C4-2B (cell line): ENCODE measurements around the gene KLK13.

ENCODE experiments used
- H3K27ac ChIP-seq: fragments of 450-650 bp; 2 replicates; pipeline ENCODE4 v1.5.1; 2017
- ZFX ChIP-seq: fragments of 450-650 bp; IDR thresholded peaks from 2 replicates; pipeline ENCODE4 v1.6.1; 2017
- TF ChIP-seq, protein P1 (sequence below): fragments of 450-650 bp; conservative IDR thresholded peaks from 2 replicates; pipeline ENCODE4 v1.5.1; 2017; ENCODE audit warnings: mild to moderate bottlenecking

Gene KLK13

DNA sequence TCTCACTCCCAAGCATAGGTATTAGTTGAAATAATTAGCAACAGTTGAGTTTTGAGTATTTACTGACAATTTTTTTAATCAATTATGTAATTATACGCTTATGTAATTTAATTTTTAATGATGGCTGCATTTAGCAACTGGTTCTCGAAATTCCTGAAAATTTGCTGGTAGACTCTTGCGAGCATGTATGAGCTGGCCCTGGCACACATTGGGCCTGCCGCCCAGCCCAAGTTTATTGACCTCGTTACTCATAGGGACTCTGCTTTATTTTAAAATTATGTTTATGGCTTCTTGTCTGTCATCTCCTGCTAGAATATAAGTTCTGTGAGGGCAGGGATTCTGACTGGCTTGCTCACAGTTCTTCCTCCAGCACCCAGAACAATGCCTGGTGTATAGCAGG, 11.1 kb upstream of the KLK13 start:
- H3K27ac ChIP-seq, result no peak overlapping the region
- TF ChIP-seq ZFX, result no peak
- TF ChIP-seq, protein P1, sequence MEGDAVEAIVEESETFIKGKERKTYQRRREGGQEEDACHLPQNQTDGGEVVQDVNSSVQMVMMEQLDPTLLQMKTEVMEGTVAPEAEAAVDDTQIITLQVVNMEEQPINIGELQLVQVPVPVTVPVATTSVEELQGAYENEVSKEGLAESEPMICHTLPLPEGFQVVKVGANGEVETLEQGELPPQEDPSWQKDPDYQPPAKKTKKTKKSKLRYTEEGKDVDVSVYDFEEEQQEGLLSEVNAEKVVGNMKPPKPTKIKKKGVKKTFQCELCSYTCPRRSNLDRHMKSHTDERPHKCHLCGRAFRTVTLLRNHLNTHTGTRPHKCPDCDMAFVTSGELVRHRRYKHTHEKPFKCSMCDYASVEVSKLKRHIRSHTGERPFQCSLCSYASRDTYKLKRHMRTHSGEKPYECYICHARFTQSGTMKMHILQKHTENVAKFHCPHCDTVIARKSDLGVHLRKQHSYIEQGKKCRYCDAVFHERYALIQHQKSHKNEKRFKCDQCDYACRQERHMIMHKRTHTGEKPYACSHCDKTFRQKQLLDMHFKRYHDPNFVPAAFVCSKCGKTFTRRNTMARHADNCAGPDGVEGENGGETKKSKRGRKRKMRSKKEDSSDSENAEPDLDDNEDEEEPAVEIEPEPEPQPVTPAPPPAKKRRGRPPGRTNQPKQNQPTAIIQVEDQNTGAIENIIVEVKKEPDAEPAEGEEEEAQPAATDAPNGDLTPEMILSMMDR, result no peak

DNA sequence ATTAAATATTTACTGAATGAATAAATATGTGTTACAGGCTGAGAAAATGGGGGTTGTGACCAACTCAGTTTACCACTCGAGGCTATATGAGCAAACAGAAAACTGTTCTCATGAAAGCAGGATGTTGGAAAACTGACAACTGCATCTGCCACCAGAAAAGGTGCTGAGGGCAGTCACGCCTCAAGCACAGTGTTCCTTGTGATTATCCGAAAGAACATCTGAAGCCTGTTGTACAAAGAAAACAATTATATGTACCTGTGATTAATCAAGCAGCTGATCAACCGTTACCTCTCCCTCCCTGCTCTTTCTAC, 6.2 kb upstream of the KLK13 start:
- peak overlapping the region; percentile 75 for H3K27ac ChIP-seq
- TF ChIP-seq, protein P1, result no peak
- no peak for TF ChIP-seq ZFX

DNA sequence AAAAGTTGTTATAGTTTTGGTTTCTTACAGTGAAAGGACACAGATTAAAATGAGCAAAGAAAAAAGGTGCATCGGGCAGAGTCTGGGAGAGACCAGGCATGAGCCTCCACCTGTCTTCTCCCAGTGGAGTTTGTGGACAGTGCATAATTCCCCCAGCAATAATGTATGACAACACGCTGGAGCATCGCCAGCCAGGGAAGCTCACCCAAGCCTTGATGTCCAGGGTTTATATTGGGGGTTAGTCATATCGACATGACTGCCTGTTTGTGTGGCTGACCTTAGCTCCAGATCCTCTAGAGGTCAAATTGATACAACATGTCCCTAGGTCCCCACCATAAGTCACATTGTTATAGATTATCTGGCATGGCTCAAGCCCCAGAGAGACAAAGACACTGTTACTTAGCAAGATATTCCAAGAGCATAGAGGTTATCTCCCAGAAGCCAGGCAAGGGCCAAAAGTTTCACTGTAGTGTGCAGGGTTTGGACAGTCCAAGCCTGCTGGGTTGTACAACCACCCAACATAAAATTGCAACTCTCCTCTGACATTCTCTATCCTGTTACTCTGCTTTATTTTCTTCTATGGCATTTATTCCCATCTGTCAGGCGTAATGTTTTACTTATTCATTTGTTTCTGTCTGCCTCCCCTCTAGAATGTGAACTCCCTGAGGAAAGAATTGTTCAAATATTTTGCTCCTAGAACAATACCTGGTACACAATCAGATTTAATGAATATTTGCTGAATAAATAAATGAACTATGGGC, 5.6 kb upstream of the KLK13 start:
- H3K27ac ChIP-seq, result peak overlapping the region; percentile 75
- no peak for TF ChIP-seq ZFX
- TF ChIP-seq, protein P1, result no peak

DNA sequence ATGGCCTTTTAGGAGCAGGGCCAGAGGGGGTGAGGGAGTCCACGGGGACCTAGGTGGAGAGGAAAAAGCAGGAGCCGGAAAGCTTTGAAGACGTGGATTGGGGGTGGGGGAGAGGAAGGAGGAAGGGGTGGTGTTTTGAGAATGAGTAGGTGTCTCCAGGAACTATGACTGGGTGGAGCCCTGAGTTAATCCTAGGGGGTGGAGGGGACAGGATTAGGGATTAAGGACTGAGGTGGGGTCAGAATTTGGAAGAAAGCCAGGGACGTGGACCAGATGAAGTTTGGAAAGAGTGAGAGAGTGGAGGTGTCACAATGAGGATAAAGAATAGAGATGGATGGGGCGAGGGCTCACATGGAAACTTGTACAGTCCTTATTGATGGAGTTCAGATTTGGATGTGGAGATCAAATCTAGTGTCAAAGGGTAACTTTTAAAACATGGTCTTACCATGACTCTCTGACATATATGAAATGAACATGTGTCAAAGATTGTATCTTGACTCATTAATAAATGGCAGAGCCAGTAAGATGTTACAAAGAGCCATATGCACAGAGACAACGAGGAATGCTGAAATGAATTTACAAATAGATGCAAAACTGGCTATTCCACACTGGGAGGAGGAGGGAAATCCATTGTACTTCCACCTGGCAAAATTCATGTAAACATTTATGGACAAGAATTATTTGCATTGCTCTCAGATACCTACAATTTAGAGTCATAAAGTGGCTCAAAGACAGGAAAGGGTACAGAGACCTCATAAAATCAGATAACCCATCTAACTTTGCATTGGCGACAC, 1.7 kb upstream of the KLK13 start:
- H3K27ac ChIP-seq, result peak overlapping the region; percentile 30
- TF ChIP-seq, protein P1, result no peak
- TF ChIP-seq ZFX, result no peak

DNA sequence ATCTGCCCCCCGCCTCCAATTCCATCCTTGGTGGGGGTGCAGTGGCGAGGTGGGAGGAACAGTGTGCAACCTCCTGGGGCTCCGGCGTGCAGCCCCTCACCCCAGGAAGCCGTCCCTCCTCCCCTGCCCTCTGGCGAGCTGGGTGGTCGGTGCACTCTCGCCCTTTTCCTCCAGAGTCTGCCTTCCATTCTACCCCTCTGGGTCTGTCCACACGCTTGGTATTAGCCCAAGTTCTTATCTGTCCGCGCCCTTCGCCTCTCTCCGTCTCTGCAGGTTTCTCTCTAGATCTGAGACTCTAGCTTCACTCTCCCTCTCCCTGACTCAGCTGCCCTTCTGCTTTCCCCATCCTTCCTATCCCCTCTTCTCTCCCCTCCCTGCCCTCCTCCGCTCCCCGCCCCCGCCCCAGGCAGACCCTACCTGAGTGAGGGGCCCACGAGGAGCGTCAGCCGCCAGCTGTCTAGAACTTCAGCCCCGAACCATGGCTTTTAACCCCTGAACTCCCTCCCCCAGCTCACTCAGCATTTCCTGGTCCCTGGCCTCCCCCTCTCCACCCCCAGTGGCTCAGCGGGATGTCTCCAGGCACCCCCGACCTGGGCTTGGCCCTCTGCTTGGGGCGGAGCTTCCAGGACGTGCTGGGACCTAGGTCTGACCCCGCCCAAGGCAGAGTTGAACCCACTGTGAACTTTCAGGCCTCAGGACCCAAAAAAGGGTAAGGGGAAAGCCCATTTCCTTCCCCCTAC, 499 bp upstream of the KLK13 start:
- peak overlapping the region; percentile 30 for H3K27ac ChIP-seq
- TF ChIP-seq, protein P1, result no peak
- TF ChIP-seq ZFX, result no peak

DNA sequence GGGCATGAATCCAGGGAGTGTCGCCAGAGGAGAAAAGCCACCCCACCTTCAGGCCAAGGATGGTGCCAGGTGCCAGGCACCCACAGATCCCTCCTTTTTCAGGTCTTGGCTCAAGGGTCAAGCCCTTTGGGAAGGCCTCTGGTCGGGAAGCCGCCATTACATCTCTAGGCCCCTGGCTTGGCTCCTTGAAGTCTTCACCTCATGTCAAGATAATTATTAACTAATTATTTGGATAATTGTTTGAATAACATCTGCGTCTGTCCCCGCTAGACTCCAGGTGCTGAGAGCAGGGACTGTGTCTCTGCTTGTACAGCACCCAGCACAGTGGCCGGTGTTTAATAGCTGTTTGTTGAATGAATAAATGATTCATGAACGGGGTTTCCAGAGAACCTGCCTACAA, 1.2 kb downstream of the KLK13 start:
- H3K27ac ChIP-seq, result no peak overlapping the region
- TF ChIP-seq, protein P1, result no peak
- no peak for TF ChIP-seq ZFX

DNA sequence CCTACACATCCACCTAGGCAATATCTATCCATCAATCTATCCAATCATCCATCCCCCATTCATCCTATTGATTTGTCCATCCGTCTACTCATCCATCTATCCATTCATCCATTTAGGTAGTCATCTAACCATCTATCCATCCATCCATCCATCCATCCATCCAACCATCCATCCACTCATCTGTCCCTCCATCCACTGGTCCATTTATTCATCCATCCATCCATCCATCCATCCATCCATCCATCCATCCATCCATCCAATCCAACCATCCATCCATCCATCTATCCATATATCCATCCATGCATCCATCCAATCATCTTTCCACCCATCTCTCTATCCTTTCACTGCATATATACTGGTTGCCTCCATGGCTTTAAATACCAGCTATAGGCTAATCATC, 3.9 kb downstream of the KLK13 start:
- no peak overlapping the region for H3K27ac ChIP-seq
- no peak for TF ChIP-seq ZFX
- TF ChIP-seq, protein P1, result no peak
